Sigmoid colon (tissue), 7 donors: Measurements from ENCODE around the gene ICAM3. TPM values are rescaled to one million over a fixed set of nuclear protein-coding genes. Genes with fewer than 3 reads are reported as not detected.
A peak's percentile ranks its signal among the peaks of the same experiment; 100 is the strongest.

ENCODE experiments used
- DNase-seq: peaks from one replicate; pipeline ENCODE4 v3.0.0-alpha.2; 2019
- H3K27ac ChIP-seq, 4 donors: fragments of 200-600 bp; sonication (generic); one replicate each; pipeline ENCODE4 v1.5.1; 2016 to 2019; ENCODE audit warnings: mild to moderate bottlenecking in 1 of 4
- H3K27me3 ChIP-seq, 3 donors: fragments of 200-600 bp; sonication (generic); one replicate each; pipeline ENCODE4 v1.5.1; 2019; ENCODE audit warnings: mild to moderate bottlenecking in 1 of 3
- H3K36me3 ChIP-seq, 4 donors: fragments of 200-600 bp; sonication (generic); one replicate each; pipeline ENCODE4 v1.5.1; 2016 to 2019
- H3K4me1 ChIP-seq, 4 donors: fragments of 200-600 bp; sonication (generic); one replicate each; pipeline ENCODE4 v1.5.1; 2017 to 2019
- H3K4me3 ChIP-seq, 4 donors: fragments of 200-600 bp; sonication (generic); one replicate each; pipeline ENCODE4 v1.5.1; 2017 to 2019; ENCODE audit warnings: mild to moderate bottlenecking in 2 of 4, moderate library complexity in 1 of 4
- H3K9me3 ChIP-seq, 4 donors: fragments of 200-600 bp in 3 of 4; sonication (generic) in 3 of 4; one replicate each; pipeline versions ENCODE4 v1.5.1 to v1.6.1; 2013 to 2019
- CTCF ChIP-seq, 4 experiments: fragments of 450-650 bp in 3 of 4; fragments of 200-600 bp in 1 of 4; IDR thresholded peaks; one replicate each; pipeline ENCODE4 v1.5.1; 2016 to 2019; ENCODE audit warnings: antibody characterized with exemption in 4 of 4, mild to moderate bottlenecking in 3 of 4, moderate library complexity in 2 of 4
- EP300 ChIP-seq, 4 donors: sonication (generic); formaldehyde crosslinking; IDR thresholded peaks; one replicate each; pipeline ENCODE4 v1.6.1; 2017; ENCODE audit warnings: antibody characterized with exemption in 4 of 4
- POLR2A ChIP-seq, 2 donors: fragments of 450-650 bp; IDR thresholded peaks; one replicate each; pipeline ENCODE4 v1.6.1; 2016; ENCODE audit warnings: antibody characterized with exemption in 2 of 2, mild to moderate bottlenecking in 2 of 2, moderate library complexity in 2 of 2
- POLR2AphosphoS5 ChIP-seq, 4 donors: sonication (generic); formaldehyde crosslinking; IDR thresholded peaks; one replicate each; pipeline ENCODE4 v1.6.1; 2017; ENCODE audit warnings: antibody characterized with exemption in 4 of 4
- WGBS, 2 donors: extraction: QIAGEN DNeasy Blood & Tissue Kit; methylation state at CpG; one replicate each; pipeline ENCODE4 v1.1.7; 2013; 5-methylcytosine and 5-hydroxymethylcytosine counted together
- intact Hi-C: fragments of 100-400 bp; cut with DNase I; formaldehyde crosslinking; loops from one replicate; pipeline ENCODE4 v1.15.1; 2023
- polyA plus RNA-seq, 3 donors: library from polyadenylated mRNA; stranded (reverse); fragments of 200-250 nt; gene quantifications; one replicate each; pipeline ENCODE4 v1.2.3, GENCODE V29; 2013
- total RNA-seq, 4 donors: library from RNA; depleted of rRNA; stranded (reverse); fragments of >200 nt; gene quantifications; one replicate each; pipeline ENCODE4 v1.1.0, GENCODE V29; 2016
- donor health status: healthy with polysubstance abuse.
- donor health status: Bipolar disorder and iron deficiency.
- donor health status: healthy.

Gene ICAM3
- total and polyA plus RNA-seq, 7 donors: 1.9 to 45.2 (median 4.2) TPM

GRCh38 chr19:10352764-10353671 lies 13.6 kb upstream of the ICAM3 start:
- Histone ChIP-seq H3K36me3 (peaks cover 0 to 76% (median 22%) of the 10 kb centered on the region in 4 donors), H3K27ac (peak overlapping the region in 2 of 4 donors; percentile 40 to 42), H3K9me3 (no peaks in the 10 kb centered on the region), H3K4me3 (no peak overlapping the region), H3K27me3 (no peaks in the 10 kb centered on the region), H3K4me1 (no peaks in the 10 kb centered on the region)
- DNase-seq: peak; percentile 74
- intact Hi-C loops: no loop called here
- TF ChIP-seq EP300 (IDR thresholded peaks at IDR 0.05) (no peak), POLR2AphosphoS5 (IDR thresholded peaks at IDR 0.05) (no peak), CTCF (IDR thresholded peaks at IDR 0.05) (no peak), POLR2A (IDR thresholded peaks at IDR 0.05) (no peak)
- 85 to 93% methylated on average over 63 of the region's 63 CpGs for WGBS, 2 donors

GRCh38 chr19:10346509-10346908 lies 7.1 kb upstream of the ICAM3 start:
- H3K9me3 ChIP-seq: no peaks in the 10 kb centered on the region
- no peaks in the 10 kb centered on the region for H3K27me3 ChIP-seq
- TF ChIP-seq EP300 (IDR thresholded peaks at IDR 0.05): no peak
- TF ChIP-seq POLR2AphosphoS5 (IDR thresholded peaks at IDR 0.05): no peak
- WGBS, 2 donors: 74 to 81% methylated on average over 10 of the region's 10 CpGs
- DNase-seq: no peak
- H3K36me3 ChIP-seq: peaks cover 0 to 21% (median 5%) of the 10 kb centered on the region in 4 donors
- no peak overlapping the region for H3K27ac ChIP-seq
- H3K4me3 ChIP-seq: no peak overlapping the region
- no peaks in the 10 kb centered on the region for H3K4me1 ChIP-seq
- intact Hi-C loops: no loop called here

GRCh38 chr19:10344780-10345179 lies 5.4 kb upstream of the ICAM3 start:
- DNase-seq: no peak
- intact Hi-C loops: no loop called here
- TF ChIP-seq EP300 (IDR thresholded peaks at IDR 0.05) (no peak), POLR2A (IDR thresholded peaks at IDR 0.05) (no peak), CTCF (IDR thresholded peaks at IDR 0.05) (no peak), POLR2AphosphoS5 (IDR thresholded peaks at IDR 0.05) (no peak)
- WGBS, 2 donors: 86 to 89% methylated on average over 10 of the region's 10 CpGs
- Histone ChIP-seq H3K4me1 (no peaks in the 10 kb centered on the region), H3K9me3 (no peaks in the 10 kb centered on the region), H3K27ac (no peak overlapping the region), H3K36me3 (peaks cover 0 to 4% (median 1%) of the 10 kb centered on the region in 4 donors), H3K27me3 (no peaks in the 10 kb centered on the region), H3K4me3 (no peak overlapping the region)

GRCh38 chr19:10343495-10343894 lies 4.1 kb upstream of the ICAM3 start:
- whole genome bisulfite sequencing, 2 donors: 68 to 83% methylated on average over 2 of the region's 2 CpGs
- no peak for TF ChIP-seq EP300 (IDR thresholded peaks at IDR 0.05)
- TF ChIP-seq CTCF (IDR thresholded peaks at IDR 0.05): no peak
- TF ChIP-seq POLR2AphosphoS5 (IDR thresholded peaks at IDR 0.05): no peak
- no peak for TF ChIP-seq POLR2A (IDR thresholded peaks at IDR 0.05)
- intact Hi-C loops: no loop called here

GRCh38 chr19:10339977-10340376 lies 553 bp upstream of the ICAM3 start:
- no peaks in the 10 kb centered on the region for H3K36me3 ChIP-seq
- no peak overlapping the region for H3K27ac ChIP-seq
- TF ChIP-seq EP300 (IDR thresholded peaks at IDR 0.05): no peak
- TF ChIP-seq POLR2AphosphoS5 (IDR thresholded peaks at IDR 0.05): no peak
- TF ChIP-seq CTCF (IDR thresholded peaks at IDR 0.05): no peak
- H3K4me3 ChIP-seq: no peak overlapping the region
- peaks cover 0 to 5% (median 1%) of the 10 kb centered on the region in 4 donors for H3K4me1 ChIP-seq
- H3K9me3 ChIP-seq: no peaks in the 10 kb centered on the region
- H3K27me3 ChIP-seq: no peaks in the 10 kb centered on the region
- intact Hi-C loops: loop anchor here (10.0 kb wide), 1 partner anchor 145 kb away; the partner anchor contains the start of gene DNMT1
- 86 to 91% methylated on average over 5 of the region's 5 CpGs for WGBS, 2 donors
- no peak for DNase-seq

More at GRCh38 chr19:10343495-10343894, 4.1 kb upstream of the ICAM3 start:
- Histone ChIP-seq H3K27me3 (no peaks in the 10 kb centered on the region), H3K9me3 (no peaks in the 10 kb centered on the region), H3K4me1 (no peaks in the 10 kb centered on the region), H3K36me3 (no peaks in the 10 kb centered on the region), H3K4me3 (no peak overlapping the region), H3K27ac (no peak overlapping the region)
- no peak for DNase-seq
